K562 (cell line): ENCODE results near the gene RAB5B. TPM values are rescaled to one million over a fixed set of nuclear protein-coding genes. Genes with fewer than 3 reads are reported as not detected.

Experiments
- ATAC-seq: fragments of 200-7000 bp; cut with Tn5 transposase; 3 replicates; pipeline ENCODE4 v1.9.1; 2020; ENCODE audit warnings: moderate library complexity
- BruUV-seq: library from RNA; stranded (reverse); fragments of 400-500 nt; replicated peaks from 2 replicates; lab custom pipeline; 2021; lab: Mats Ljungman, UMichigan
- CTCF ChIA-PET: fragments of 300-600 bp; formaldehyde crosslinking; extraction: SDS; loops from one replicate; lab custom pipeline; 2021; ENCODE audit warnings: low intra/inter-chr PET ratio; lab: Yijun Ruan, JAX
- POLR2A ChIA-PET: fragments of 300-600, 350-650 bp; sonication (Branson Sonifier 250); formaldehyde crosslinking; extraction: SDS; loops from one replicate; lab custom pipeline; 2021; ENCODE audit warnings: antibody characterized with exemption, inconsistent platforms; lab: Yijun Ruan, JAX
- DNase-seq, 4 experiments: peaks; one replicate each; pipeline versions ENCODE4 v3.0.0 to v3.0.0-alpha.2; 2011 to 2018; ENCODE audit warnings: low spot score in 3 of 4, mixed read lengths in 3 of 4; ENCODE audit errors: extremely low read depth in 1 of 4
- FAIRE-seq: peaks from 2 replicates; lab custom pipeline; 2011; peaks lifted over from hg19 to GRCh38; lab: Jason Lieb, UNC
- H2AFZ ChIP-seq: 2 replicates; pipeline ENCODE4 v1.6.0; 2011; ENCODE audit warnings: low read depth, low read length, control low read depth, inconsistent platforms
- H3K27ac ChIP-seq: fragments of 200-600 bp; 3 replicates; pipeline ENCODE4 v1.8.0; 2011; ENCODE audit warnings: low read depth, mild to moderate bottlenecking, control low read depth, inconsistent platforms, low read length, moderate library complexity, mixed read lengths; ENCODE audit errors: extremely low read depth
- H3K27me3 ChIP-seq, 2 experiments: fragments of 300-600 bp in 1 of 2; 2 replicates in 1 of 2; 3 replicates in 1 of 2; pipeline versions ENCODE4 v1.6.0 to v1.8.0; 2011; ENCODE audit warnings: inconsistent platforms in 2 of 2, low read length in 2 of 2, mild to moderate bottlenecking in 1 of 2, mixed read lengths in 1 of 2, moderate library complexity in 1 of 2; ENCODE audit not compliant: control insufficient read depth in 2 of 2, insufficient read depth in 2 of 2
- H3K36me3 ChIP-seq: fragments of 300-600 bp; 3 replicates; pipeline ENCODE4 v1.8.0; 2011; ENCODE audit warnings: mild to moderate bottlenecking, low read length, inconsistent platforms; ENCODE audit not compliant: control insufficient read depth, insufficient read depth
- H3K4me1 ChIP-seq, 2 experiments: fragments of 200-600 bp in 1 of 2; replicated peaks in 1 of 2; 2 replicates in 1 of 2; 3 replicates in 1 of 2; pipeline versions ENCODE4 v1.5.1 to v1.8.0; 2011; ENCODE audit warnings: inconsistent platforms in 2 of 2, low read length in 2 of 2, mild to moderate bottlenecking in 1 of 2, mixed read lengths in 1 of 2, moderate library complexity in 1 of 2; ENCODE audit not compliant: control insufficient read depth in 2 of 2, insufficient read depth in 2 of 2
- H3K4me2 ChIP-seq: 2 replicates; pipeline ENCODE4 v1.6.1; 2011; ENCODE audit warnings: low read length, control low read depth, inconsistent platforms, mixed read lengths; ENCODE audit not compliant: insufficient read depth
- H3K4me3 ChIP-seq: fragments of 200-600 bp; sonication (generic), shearing (Covaris generic); 2 replicates; pipeline ENCODE4 v1.5.1; 2016; ENCODE audit warnings: control low read depth, inconsistent platforms
- H3K79me2 ChIP-seq: fragments of 200-600 bp; 3 replicates; pipeline ENCODE4 v1.8.0; 2011; ENCODE audit warnings: low read length, inconsistent platforms; ENCODE audit not compliant: control insufficient read depth, insufficient read depth
- H3K9ac ChIP-seq, 2 experiments: 2 replicates each; pipeline versions ENCODE4 v1.6.0 to v1.6.1; 2011; ENCODE audit warnings: low read depth in 2 of 2, low read length in 2 of 2, control low read depth in 1 of 2, inconsistent platforms in 1 of 2, mild to moderate bottlenecking in 1 of 2, mixed read lengths in 1 of 2; ENCODE audit not compliant: insufficient read depth in 1 of 2
- H3K9me1 ChIP-seq: one replicate; pipeline ENCODE4 v1.6.0; 2011; ENCODE audit warnings: inconsistent platforms, mild to moderate bottlenecking, low read length, moderate library complexity; ENCODE audit not compliant: control insufficient read depth, insufficient read depth
- H3K9me3 ChIP-seq: replicated peaks from 2 replicates; pipeline ENCODE4 v1.5.1; 2011; ENCODE audit warnings: low read depth, low read length, inconsistent platforms; ENCODE audit not compliant: control insufficient read depth, insufficient read depth
- H4K20me1 ChIP-seq: replicated peaks from 2 replicates; pipeline ENCODE4 v1.6.1; 2011; ENCODE audit warnings: low read length, inconsistent platforms, mixed read lengths; ENCODE audit not compliant: control insufficient read depth, insufficient read depth
- KDM2B ChIP-seq: fragments of 250-450 bp; sonication (Bioruptor Pico); IDR thresholded peaks from 2 replicates; pipeline ENCODE4 v1.8.0; 2021; ENCODE audit warnings: mild to moderate bottlenecking, moderate library complexity
- POLR2G ChIP-seq: fragments of 200-400 bp; formaldehyde crosslinking; IDR thresholded peaks from 2 replicates; pipeline ENCODE4 v1.6.1; 2017; ENCODE audit warnings: low read depth, mild to moderate bottlenecking, antibody characterized with exemption, low read length, moderate library complexity
- RBFOX2 ChIP-seq: fragments of 200-400 bp; formaldehyde crosslinking; IDR thresholded peaks from 2 replicates; pipeline ENCODE4 v1.6.1; 2017; ENCODE audit warnings: low read depth, mild to moderate bottlenecking, low read length, moderate library complexity
- RBM34 ChIP-seq: fragments of 200-400 bp; formaldehyde crosslinking; IDR thresholded peaks from 2 replicates; pipeline ENCODE4 v1.6.1; 2018; ENCODE audit warnings: low read length, borderline replicate concordance; ENCODE audit not compliant: insufficient read depth
- SRF ChIP-seq, 2 experiments: fragments of 250-450, 450-650 bp in 1 of 2; sonication (Bioruptor Pico) in 1 of 2; sonication (generic) in 1 of 2; formaldehyde crosslinking; IDR thresholded peaks; 2 replicates each; pipeline versions ENCODE4 v1.5.0 to v1.5.1; 2020 to 2022; ENCODE audit warnings: mild to moderate bottlenecking in 1 of 2, missing genetic modification reagents in 1 of 2
- TAF7 ChIP-seq: fragments of 450-650 bp; IDR thresholded peaks from 2 replicates; pipeline ENCODE4 v1.6.1; 2016; ENCODE audit warnings: missing genetic modification characterization, missing compliant biosample characterization
- WGBS: fragments of 100-300 bp; shearing (Covaris generic); methylation state at CpG from one replicate; pipeline ENCODE4 v1.1.6; 2016; ENCODE audit warnings: low coverage, mixed read lengths; ENCODE audit not compliant: insufficient coverage; ENCODE audit errors: missing lambda C conversion rate; 5-methylcytosine and 5-hydroxymethylcytosine counted together
- in situ Hi-C: fragments of 300-500 bp; cut with MboI; formaldehyde crosslinking; loops from 4 replicates; pipeline ENCODE4 v1.15.0; 2018; ENCODE audit warnings: inconsistent platforms, mixed read lengths
- intact Hi-C: fragments of 100-400 bp; cut with micrococcal nuclease; formaldehyde crosslinking; loops from 2 replicates; pipeline ENCODE4 v1.14.2; 2022
- polyA plus RNA-seq, 8 experiments: library from polyadenylated mRNA; depleted of rRNA in 4 of 8; stranded (reverse) in 5 of 8; unstranded in 3 of 8; fragments of >200 nt; fragmentation: Nextera tagmentation in 2 of 8; fragmentation: Illumina TruSeq in 1 of 8; extraction: Ambion mirVana in 2 of 8; extraction: Trizol in 1 of 8; gene quantifications; 2 replicates each; pipeline versions ENCODE4 v1.2.1 to v1.2.3, GENCODE V29; 2011 to 2014; ENCODE audit warnings: inconsistent platforms in 1 of 8, missing spikeins in 1 of 8
- total RNA-seq, 7 experiments: library from RNA; depleted of rRNA in 6 of 7; stranded (reverse); fragments of >200 nt in 6 of 7; fragmentation: Illumina TruSeq in 2 of 7; extraction: Trizol in 2 of 7; gene quantifications; 2 replicates each; pipeline versions ENCODE4 v1.2.1 to v1.2.3, GENCODE V29; 2011 to 2021; ENCODE audit warnings: low replicate concordance in 1 of 7

Gene RAB5B
- total and polyA plus RNA-seq, 9 of the 15 experiments (the other 6 are each of a cell fraction or from before 2014, with no cell fraction given), result 6.8 to 73.8 (median 25.2) TPM

DNA sequence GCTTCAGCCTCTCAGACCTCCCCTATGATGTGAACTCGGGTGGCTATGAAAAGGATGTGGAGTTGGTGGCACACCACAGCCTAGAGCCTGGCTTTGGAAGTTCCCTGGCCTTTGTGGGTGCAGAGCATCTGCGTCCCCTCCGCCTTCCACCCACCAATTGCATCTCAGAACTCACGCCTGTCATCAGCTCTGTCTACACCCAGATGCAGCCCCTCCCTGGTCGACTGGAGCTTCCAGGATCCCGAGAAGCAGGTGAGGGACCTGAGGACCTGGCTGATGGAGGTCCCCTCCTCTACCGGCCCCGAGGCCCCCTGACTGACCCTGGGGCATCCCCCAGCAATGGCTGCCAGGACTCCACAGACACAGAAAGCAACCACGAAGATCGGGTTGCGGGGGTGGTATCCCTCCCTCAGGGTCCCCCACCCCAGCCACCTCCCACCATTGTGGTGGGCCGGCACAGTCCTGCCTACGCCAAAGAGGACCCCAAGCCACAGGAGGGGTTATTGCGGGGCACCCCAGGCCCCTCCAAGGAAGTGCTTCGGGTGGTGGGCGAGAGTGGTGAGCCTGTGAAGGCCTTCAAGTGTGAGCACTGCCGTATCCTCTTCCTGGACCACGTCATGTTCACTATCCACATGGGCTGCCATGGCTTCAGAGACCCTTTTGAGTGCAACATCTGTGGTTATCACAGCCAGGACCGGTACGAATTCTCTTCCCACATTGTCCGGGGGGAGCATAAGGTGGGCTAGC lies 60.9 kb downstream of the RAB5B start:
- no peak for DNase-seq
- ChIA-PET CTCF (no interaction called here), POLR2A (no interaction called here)
- H4K20me1 ChIP-seq, result no peaks in the 10 kb centered on the region
- no peak overlapping the region for H2AFZ ChIP-seq
- H3K27ac ChIP-seq, result no peak overlapping the region
- no peaks in the 10 kb centered on the region for H3K79me2 ChIP-seq
- peaks cover 5 to 6% of the 10 kb centered on the region in 2 experiments; a peak in 3 of 5 replicates for H3K4me1 ChIP-seq
- intact Hi-C loops, result no loop called here
- in situ Hi-C loops, result loop anchor here (5.0 kb wide), 2 partner anchors 37 to 297 kb away; partner anchors contain the start of gene SUOX
- no peak overlapping the region for H3K4me3 ChIP-seq
- H3K27me3 ChIP-seq, result no peaks in the 10 kb centered on the region
- H3K9me3 ChIP-seq, result no peaks in the 10 kb centered on the region
- H3K9ac ChIP-seq, result 0 out of 4 replicates have a peak overlapping the region, but pooled peaks of 1 of the 2 experiments have one; percentile 53
- H3K4me2 ChIP-seq, result no peak overlapping the region
- BruUV-seq, result no TSS peak
- H3K9me1 ChIP-seq, result no peaks in the 10 kb centered on the region
- no peak for ATAC-seq
- peak; percentile 38 for TF ChIP-seq POLR2G
- no peak for TF ChIP-seq KDM2B (CRISPR knock-in tag)
- no peak for TF ChIP-seq RBM34
- no peak for TF ChIP-seq SRF (CRISPR knock-in tag; IDR thresholded peaks at IDR 0.05)
- TF ChIP-seq RBFOX2, result 0 out of 2 replicates have a peak, but pooled peaks have one; percentile 23
- no peak for TF ChIP-seq TAF7
- WGBS, result 87% methylated on average over 18 of the region's 21 CpGs
- peaks cover 79% of the 10 kb centered on the region for H3K36me3 ChIP-seq
- no peak for FAIRE-seq
